ENCODE measurements around the gene DENND1A.

DENND1A gene

GRCh38 chr9:123604861-123605260, 325.1 kb downstream of the DENND1A start:
- DNase-seq, result no peak

GRCh38 chr9:123601828-123602227, 328.1 kb downstream of the DENND1A start:
- DNase-seq, result no peak

GRCh38 chr9:123599781-123600180, 330.1 kb downstream of the DENND1A start:
- no peak for DNase-seq

GRCh38 chr9:123597876-123598556, 331.9 kb downstream of the DENND1A start:
- no peak for DNase-seq

- DNase-seq, result no peak
Measured at GRCh38 chr9:123597048-123597447, 332.9 kb downstream of the DENND1A start.

GRCh38 chr9:123591283-123591682, 338.6 kb downstream of the DENND1A start:
- DNase-seq, result no peak

GRCh38 chr9:123590499-123590898, 339.4 kb downstream of the DENND1A start:
- no peak for DNase-seq

- no peak for DNase-seq
Measured at GRCh38 chr9:123589361-123590239, 340.3 kb downstream of the DENND1A start.

- no peak for DNase-seq
Measured at GRCh38 chr9:123586275-123586674, 343.7 kb downstream of the DENND1A start.

GRCh38 chr9:123584202-123585176, 345.4 kb downstream of the DENND1A start:
- no peak for DNase-seq

- no peak for DNase-seq
Measured at GRCh38 chr9:123583646-123584045, 346.3 kb downstream of the DENND1A start.

GRCh38 chr9:123571240-123571639, 358.7 kb downstream of the DENND1A start:
- DNase-seq, result no peak

GRCh38 chr9:123568691-123569688, 360.9 kb downstream of the DENND1A start:
- DNase-seq, result no peak

GRCh38 chr9:123567013-123567412, 362.9 kb downstream of the DENND1A start:
- no peak for DNase-seq

- no peak for DNase-seq
Measured at GRCh38 chr9:123564652-123565051, 365.3 kb downstream of the DENND1A start.

GRCh38 chr9:123562844-123563346, 367.0 kb downstream of the DENND1A start:
- DNase-seq, result no peak

- DNase-seq, result no peak
Measured at GRCh38 chr9:123561046-123561445, 368.9 kb downstream of the DENND1A start.

GRCh38 chr9:123556464-123557435, 373.2 kb downstream of the DENND1A start:
- DNase-seq, result no peak

GRCh38 chr9:123555646-123556045, 374.3 kb downstream of the DENND1A start:
- DNase-seq, result no peak

- no peak for DNase-seq
Measured at GRCh38 chr9:123552530-123552929, 377.4 kb downstream of the DENND1A start.

Measured in KG1 (cell line).